Sigmoid colon (tissue), 3 donors: ENCODE results near the gene NTF3.

ENCODE experiments used
- CTCF ChIP-seq, 4 experiments: fragments of 450-650 bp in 3 of 4; fragments of 200-600 bp in 1 of 4; IDR thresholded peaks; one replicate each; pipeline ENCODE4 v1.5.1; 2016 to 2019; ENCODE audit warnings: antibody characterized with exemption in 4 of 4, mild to moderate bottlenecking in 3 of 4, moderate library complexity in 2 of 4
- POLR2A ChIP-seq, 2 donors: fragments of 450-650 bp; IDR thresholded peaks; one replicate each; pipeline ENCODE4 v1.6.1; 2016; ENCODE audit warnings: antibody characterized with exemption in 2 of 2, mild to moderate bottlenecking in 2 of 2, moderate library complexity in 2 of 2

DNA sequence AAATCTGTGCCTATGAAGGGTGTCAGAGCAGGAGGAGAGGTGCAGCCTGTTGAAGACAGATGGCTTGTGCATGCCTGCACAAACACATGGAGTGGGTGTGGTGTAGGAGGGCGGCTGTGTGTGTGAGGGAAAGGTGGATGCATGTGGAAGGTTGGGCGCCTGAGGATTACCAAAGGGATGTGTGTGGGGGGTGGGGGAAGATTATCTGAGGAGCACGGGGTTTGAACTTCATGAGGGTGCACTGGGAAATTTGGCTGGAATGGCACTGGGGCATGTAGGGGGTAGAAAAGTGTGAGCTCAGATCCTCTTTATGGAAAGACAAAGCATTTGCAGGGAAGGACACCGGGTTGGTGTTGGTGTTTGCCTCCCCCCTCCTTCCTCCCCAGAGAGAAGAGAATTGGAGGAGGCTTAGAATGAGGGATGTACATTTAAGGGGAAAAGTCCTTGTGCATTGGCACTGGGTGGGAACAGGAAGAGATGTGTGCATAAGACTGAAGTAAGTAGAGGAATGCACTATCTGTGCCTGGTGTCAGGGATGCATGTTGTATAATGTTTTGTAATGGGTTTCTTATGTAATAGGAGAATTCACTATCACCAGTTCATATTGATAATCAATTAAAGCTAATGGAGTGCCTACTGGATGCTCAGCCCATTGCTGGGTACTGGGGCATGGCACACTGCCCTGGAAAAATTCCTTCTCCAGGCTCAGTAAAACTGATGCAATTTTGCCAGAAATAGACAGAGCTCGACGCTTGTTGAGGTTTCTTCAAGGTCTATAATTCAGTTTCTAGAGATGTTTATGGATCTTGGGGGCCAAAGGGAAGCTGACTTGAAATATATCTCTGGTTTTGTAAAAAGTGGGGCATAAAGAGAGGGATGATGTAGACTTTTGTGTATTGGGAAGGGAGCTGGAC is 3.0 kb downstream of the NTF3 start:
- no peak for TF ChIP-seq CTCF (IDR thresholded peaks at IDR 0.05)
- TF ChIP-seq POLR2A (IDR thresholded peaks at IDR 0.05), result no peak
